NCI-H2227 treated with DMSO at 0.1 percent for 48 hours (cell line): ENCODE data around the gene AP3S2.
A peak's percentile ranks its signal among the peaks of the same experiment; 100 is the strongest.
"Not testable (repeated sequence)": the region's sequence is repeated elsewhere in the genome, so short reads cannot be mapped to it uniquely, and the experiment has no call there.

ENCODE experiments used
- DNase-seq: peaks from one replicate; lab custom pipeline; 2025; lab: John Stamatoyannopoulos, UW

Gene AP3S2

GRCh38 chr15:89903015-89903857, 9.4 kb upstream of the AP3S2 start:
- DNase-seq = no peak

- DNase-seq = no peak
Measured at GRCh38 chr15:89900849-89901248, 7.1 kb upstream of the AP3S2 start.

DNA sequence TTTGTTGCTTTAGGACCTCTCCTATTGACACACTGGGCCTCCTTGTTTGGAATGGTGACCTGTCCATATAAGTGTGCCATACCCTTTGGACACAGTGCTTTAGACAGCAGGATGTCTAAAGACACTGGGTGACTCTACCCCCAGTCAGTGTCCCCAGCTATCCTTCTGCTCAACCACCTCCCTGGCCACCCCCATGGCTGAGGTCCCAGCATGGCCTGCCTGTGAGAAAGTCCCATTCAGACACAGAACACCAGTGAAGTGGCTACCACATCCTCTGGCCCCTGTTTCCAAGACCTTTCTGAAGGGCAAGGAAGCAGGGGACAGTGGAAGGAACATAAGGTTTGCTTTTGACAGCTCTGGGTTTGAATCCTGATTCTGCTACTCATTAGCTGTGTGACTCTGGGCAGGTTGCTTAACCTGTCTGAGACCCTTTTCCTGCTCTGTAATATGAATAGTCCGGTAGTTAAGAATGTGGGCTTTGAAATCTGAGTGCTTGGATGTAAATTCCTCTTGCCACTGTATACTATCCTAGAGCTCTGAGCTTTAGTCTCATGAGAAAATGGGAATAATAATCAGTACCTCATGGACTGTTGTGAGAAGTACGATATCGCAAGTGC, 6.3 kb upstream of the AP3S2 start:
- DNase-seq = no peak

- no peak for DNase-seq
Measured at GRCh38 chr15:89899295-89899945, 5.6 kb upstream of the AP3S2 start.

DNA sequence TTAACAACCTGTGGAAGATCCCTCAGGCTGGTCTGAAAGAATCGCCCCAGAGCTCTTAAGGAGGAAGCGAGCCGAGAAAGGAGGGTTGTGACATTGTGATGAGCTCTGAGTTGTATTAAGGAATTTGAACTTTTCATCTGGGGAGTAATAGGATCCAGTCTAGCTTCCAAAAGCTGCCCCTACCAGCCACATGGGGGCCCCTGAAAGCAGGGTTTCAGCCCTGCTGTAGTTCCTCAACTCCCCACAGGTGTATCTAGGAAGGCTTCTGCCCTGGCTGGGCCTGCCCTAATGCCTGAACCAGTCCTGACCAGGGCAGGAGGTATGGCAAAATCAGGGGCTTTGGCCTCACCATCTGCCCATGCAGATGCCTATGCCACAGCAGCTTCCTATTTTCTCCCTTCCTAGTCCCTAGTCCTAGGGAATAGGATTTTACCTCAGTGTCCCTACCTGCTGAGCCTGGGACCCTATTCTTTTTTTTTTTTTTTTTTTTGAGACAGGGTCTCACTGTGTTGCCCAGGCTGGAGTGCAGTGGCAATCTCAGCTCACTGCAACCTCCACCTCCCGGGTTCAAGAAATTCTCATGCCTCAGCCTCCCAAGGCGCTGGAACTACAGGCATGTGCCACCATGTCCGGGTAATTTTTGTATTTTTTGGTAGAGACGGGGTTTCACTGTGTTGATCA, 5.0 kb upstream of the AP3S2 start:
- no peak for DNase-seq

DNA sequence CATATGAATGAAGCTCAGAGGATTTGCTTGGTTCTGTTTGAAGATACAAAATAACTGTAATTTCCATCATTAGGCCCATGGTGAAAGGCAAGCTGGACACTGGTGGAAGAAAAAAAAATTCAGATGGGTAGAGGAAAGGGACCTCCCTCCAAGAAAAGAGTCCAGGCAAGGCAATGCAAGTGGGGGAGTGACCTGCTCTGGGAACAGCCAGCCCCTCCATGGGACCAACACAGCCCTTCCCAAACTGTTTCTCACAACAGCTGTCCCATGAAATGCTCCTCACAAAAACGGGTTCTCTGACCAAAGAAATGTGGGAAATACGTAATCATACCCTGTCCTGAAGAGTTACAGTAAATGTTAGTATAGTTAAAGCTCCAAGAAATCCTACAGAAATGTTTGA, 4.4 kb upstream of the AP3S2 start:
- DNase-seq = no peak

- DNase-seq = no peak
Measured at GRCh38 chr15:89893027-89893426, 767 bp downstream of the AP3S2 start.

DNA sequence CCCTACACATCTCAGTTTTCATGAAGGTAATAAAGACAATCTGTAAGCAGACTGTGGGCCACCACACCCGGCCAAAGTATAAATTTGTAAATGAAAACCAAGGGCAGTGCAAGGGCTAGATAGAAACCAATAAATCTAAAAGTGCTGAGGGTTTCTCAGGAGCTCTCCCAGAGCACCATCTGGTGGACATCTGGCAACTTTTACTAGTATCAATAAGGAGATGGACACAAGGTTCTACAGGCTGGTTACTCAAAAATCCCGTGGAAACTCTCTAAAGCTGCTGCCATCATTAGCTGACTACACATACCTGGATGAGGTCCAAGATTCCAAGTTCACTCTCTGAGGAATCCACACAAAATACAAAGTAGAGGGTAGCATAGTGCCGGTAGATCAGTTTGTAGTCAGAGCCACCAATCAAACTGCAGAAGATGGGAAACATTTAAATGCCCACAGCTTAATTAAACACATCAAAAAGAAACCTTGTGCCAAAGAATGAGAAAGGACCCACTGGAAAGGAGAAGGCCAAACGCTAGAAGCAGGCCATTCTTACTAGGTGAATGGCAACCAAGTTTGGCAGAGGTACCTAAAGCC, 5.5 kb downstream of the AP3S2 start:
- no peak for DNase-seq

- DNase-seq = no peak
Measured at GRCh38 chr15:89885611-89886010, 8.2 kb downstream of the AP3S2 start.

- DNase-seq = not testable (repeated sequence)
Measured at GRCh38 chr15:89885179-89885578, 8.6 kb downstream of the AP3S2 start.

- DNase-seq = no peak
Measured at GRCh38 chr15:89883518-89883917, 10.3 kb downstream of the AP3S2 start.

- no peak for DNase-seq
Measured at GRCh38 chr15:89880727-89881126, 13.1 kb downstream of the AP3S2 start.

DNA sequence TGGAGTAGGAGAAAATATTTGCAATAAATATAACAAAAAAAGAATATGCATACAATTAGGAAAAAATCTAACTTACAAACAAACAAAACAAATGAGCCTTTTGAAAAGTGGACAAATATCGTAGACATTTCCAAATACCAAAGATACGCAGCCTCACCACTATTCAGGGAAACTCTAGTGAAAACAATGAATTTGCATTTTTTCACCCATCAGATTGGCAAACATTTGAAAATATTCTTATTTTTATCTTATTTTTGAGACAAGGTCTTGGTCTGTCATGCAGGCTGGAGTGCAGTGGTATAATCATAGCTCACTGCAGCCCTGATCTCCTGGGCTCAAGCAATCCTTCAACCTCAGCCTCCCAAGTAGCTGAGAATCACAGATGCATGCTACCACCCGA, 15.5 kb downstream of the AP3S2 start:
- no peak for DNase-seq

- DNase-seq = no peak
Measured at GRCh38 chr15:89877083-89877425, 16.7 kb downstream of the AP3S2 start.

DNA sequence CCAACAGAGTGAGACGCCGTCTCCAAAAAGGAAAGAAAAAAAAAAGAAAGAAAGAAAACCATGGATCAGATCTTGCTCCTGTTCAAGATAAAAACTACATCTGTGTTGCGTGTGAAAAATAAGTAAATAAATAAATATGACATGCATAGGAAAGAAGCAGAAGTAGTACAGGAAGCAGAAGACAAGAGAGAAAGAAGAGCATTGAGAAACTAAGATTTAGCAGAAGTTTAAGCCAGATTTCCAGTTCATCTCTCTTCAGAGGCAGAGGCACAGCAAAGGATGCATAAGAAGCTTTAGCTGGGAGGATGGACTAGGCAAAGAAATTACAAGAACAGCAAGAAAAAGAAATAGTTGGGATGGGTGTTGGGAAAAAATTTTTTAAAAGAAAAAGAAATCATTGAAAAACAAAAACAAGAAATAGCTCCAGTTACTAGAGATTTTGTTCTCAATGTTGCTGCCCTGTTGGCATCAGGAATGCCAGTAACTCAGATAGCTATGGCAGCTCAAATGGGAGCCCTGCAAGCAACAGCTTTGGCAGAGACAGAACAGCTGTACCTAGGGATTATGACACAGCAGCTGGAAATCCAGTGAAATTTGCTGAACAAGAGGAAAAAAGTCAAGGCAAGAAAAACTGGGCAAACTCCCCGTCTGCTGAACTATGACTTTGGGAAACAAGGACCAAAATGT, 17.3 kb downstream of the AP3S2 start:
- no peak for DNase-seq

- no peak for DNase-seq
Measured at GRCh38 chr15:89875741-89876140, 18.1 kb downstream of the AP3S2 start.

DNA sequence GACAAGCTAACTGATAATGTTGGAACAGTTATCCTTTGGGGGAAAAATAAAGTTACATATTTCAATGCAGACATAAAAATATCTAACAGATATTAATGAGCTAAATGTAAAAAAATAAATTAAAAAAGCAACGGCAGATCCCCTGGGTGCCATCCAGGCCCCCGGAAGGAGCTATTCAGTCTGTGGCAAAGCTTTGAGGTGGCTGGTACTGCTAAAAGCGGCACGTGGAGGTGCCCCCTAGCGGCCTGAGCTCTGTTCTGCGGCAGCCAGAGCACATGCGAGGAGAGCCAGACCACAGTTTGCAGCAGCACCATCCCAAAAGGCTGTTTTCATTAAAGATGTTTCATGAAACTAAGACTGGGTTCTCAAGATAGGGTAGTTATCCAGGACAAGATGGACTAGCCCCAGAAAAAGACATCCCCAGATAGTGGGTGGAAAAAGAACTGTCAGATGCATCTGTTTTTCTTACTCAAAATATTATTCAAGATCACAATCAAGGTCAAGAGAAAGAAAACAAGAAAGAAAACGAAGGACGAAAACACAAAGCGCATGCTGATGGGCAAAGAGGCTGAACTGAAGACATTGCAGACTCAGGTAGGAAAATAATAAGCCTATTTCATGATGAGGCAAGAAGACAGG, 18.7 kb downstream of the AP3S2 start:
- peak; percentile 36 for DNase-seq

- no peak for DNase-seq
Measured at GRCh38 chr15:89870688-89871288, 23.0 kb downstream of the AP3S2 start.

DNA sequence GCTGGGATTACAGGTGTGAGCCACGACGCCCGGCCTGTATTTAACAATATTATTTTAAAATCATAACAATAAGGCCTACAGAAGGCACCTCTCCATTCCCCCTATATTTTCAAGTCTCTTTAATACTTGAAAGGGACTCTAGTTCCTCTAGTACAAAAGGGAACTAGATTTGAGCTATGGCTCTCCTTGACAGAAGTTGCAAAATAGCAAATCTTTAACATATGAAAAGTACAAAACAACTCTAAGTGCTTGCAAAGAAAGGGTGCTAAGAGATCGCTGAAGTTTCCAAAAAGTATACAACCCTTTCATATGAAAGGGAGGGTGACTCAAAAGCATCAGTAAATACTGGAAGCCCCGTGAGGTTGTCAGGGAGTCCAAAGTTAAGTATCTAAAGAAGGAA, 23.8 kb downstream of the AP3S2 start:
- DNase-seq = no peak

- not testable (repeated sequence) for DNase-seq
Measured at GRCh38 chr15:89869490-89869889, 24.3 kb downstream of the AP3S2 start.
